ENCODE results near the gene ADAM12.

Gene ADAM12

DNA sequence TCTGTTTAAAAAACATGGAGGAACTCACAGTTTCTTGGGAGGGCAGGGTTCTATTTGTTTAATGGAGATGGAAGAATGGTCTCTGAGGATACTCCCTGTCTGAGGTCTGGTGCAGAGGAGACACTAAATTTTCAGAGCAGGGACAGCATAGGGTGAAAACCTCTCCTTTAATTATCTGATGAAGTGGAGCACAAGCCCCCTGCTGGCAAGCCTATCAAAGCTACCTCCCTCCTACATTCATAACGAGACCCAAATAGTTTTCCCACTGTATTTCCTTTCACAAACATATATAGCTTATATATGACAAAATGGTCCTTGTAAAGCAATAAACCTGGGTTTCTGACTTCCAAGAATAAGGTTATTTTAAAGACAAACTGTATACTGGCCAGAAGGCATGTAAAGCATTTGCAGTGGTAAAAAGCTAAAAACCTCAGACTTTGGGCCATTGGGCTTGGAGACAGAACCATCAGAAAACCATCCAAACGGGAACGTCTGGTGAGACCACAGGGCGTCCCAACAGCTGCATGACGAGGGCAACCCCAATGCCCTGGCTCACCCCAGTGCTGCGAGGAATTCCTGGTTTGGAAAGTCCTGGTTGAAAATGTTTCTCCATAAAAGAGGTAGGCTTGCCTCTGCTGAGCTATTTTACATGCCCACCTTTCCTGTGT lies 290.6 kb downstream of the ADAM12 start:
- Histone ChIP-seq H3K36me3 (ENCODE audit: control insufficient read depth, low read length) (no peaks in the 10 kb centered on the region), H3K4me1 (ENCODE audit: control insufficient read depth, low read length) (no peaks in the 10 kb centered on the region), H3K27me3 (ENCODE audit: control insufficient read depth, low read length) (no peaks in the 10 kb centered on the region), H3K4me2 (ENCODE audit: low read length) (no peak overlapping the region), H3K79me2 (ENCODE audit: control insufficient read depth, low read length) (no peaks in the 10 kb centered on the region), H3K27ac (ENCODE audit: low read depth, low read length) (no peak overlapping the region), H3K4me3 (ENCODE audit: low read length) (no peak overlapping the region), H4K20me1 (ENCODE audit: control insufficient read depth, insufficient read depth, low read depth, low read length) (no peaks in the 10 kb centered on the region), H3F3A (ENCODE audit: control insufficient read depth, insufficient read depth) (no peaks in the 10 kb centered on the region), H3K9me2 (replicated peaks; ENCODE audit: control insufficient read depth, low read length) (no peaks in the 10 kb centered on the region), H3K9me3 (ENCODE audit: control insufficient read depth, insufficient read depth, low read length) (no peaks in the 10 kb centered on the region)
- TF ChIP-seq, protein P1, sequence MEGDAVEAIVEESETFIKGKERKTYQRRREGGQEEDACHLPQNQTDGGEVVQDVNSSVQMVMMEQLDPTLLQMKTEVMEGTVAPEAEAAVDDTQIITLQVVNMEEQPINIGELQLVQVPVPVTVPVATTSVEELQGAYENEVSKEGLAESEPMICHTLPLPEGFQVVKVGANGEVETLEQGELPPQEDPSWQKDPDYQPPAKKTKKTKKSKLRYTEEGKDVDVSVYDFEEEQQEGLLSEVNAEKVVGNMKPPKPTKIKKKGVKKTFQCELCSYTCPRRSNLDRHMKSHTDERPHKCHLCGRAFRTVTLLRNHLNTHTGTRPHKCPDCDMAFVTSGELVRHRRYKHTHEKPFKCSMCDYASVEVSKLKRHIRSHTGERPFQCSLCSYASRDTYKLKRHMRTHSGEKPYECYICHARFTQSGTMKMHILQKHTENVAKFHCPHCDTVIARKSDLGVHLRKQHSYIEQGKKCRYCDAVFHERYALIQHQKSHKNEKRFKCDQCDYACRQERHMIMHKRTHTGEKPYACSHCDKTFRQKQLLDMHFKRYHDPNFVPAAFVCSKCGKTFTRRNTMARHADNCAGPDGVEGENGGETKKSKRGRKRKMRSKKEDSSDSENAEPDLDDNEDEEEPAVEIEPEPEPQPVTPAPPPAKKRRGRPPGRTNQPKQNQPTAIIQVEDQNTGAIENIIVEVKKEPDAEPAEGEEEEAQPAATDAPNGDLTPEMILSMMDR (IDR thresholded peaks at IDR 0.05; ENCODE audit: low read depth, low read length, poor library complexity, severe bottlenecking), result peak; percentile 31
- no peak for TF ChIP-seq EZH2phosphoT487 (IDR thresholded peaks at IDR 0.05; ENCODE audit: borderline replicate concordance, low read length)

DNA sequence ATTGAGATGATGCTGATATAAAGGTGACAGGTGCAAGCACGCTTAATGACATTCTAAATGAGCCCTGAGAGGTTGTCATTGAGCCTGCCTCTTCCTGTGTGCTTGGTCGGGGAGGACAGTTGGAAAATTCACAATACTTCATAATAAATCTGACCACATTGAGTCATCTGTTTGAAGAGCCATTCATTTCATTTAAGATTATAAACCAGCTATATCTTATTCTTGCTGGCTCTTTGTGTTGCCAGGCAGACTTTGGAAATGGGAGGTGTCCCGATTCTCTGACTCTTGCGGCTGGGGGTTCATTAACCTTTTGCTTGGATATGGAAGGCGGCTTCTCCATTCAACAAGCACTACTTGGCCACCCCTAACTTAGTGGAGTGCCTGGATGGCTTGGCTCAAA lies 293.7 kb downstream of the ADAM12 start:
- H3K4me2 ChIP-seq (ENCODE audit: low read length), result no peak overlapping the region
- TF ChIP-seq, protein P1 (IDR thresholded peaks at IDR 0.05; ENCODE audit: low read depth, low read length, poor library complexity, severe bottlenecking), result no peak
- TF ChIP-seq EZH2phosphoT487 (IDR thresholded peaks at IDR 0.05; ENCODE audit: borderline replicate concordance, low read length), result no peak
- no peaks in the 10 kb centered on the region for H3F3A ChIP-seq (ENCODE audit: control insufficient read depth, insufficient read depth)
- H3K27me3 ChIP-seq (ENCODE audit: control insufficient read depth, low read length), result no peaks in the 10 kb centered on the region
- H3K27ac ChIP-seq (ENCODE audit: low read depth, low read length), result no peak overlapping the region
- no peaks in the 10 kb centered on the region for H3K4me1 ChIP-seq (ENCODE audit: control insufficient read depth, low read length)
- no peaks in the 10 kb centered on the region for H3K9me3 ChIP-seq (ENCODE audit: control insufficient read depth, insufficient read depth, low read length)
- H3K4me3 ChIP-seq (ENCODE audit: low read length), result no peak overlapping the region
- no peaks in the 10 kb centered on the region for H3K36me3 ChIP-seq (ENCODE audit: control insufficient read depth, low read length)
- H3K9me2 ChIP-seq (replicated peaks; ENCODE audit: control insufficient read depth, low read length), result no peaks in the 10 kb centered on the region
- H3K79me2 ChIP-seq (ENCODE audit: control insufficient read depth, low read length), result no peaks in the 10 kb centered on the region
- H4K20me1 ChIP-seq (ENCODE audit: control insufficient read depth, insufficient read depth, low read depth, low read length), result no peaks in the 10 kb centered on the region

DNA sequence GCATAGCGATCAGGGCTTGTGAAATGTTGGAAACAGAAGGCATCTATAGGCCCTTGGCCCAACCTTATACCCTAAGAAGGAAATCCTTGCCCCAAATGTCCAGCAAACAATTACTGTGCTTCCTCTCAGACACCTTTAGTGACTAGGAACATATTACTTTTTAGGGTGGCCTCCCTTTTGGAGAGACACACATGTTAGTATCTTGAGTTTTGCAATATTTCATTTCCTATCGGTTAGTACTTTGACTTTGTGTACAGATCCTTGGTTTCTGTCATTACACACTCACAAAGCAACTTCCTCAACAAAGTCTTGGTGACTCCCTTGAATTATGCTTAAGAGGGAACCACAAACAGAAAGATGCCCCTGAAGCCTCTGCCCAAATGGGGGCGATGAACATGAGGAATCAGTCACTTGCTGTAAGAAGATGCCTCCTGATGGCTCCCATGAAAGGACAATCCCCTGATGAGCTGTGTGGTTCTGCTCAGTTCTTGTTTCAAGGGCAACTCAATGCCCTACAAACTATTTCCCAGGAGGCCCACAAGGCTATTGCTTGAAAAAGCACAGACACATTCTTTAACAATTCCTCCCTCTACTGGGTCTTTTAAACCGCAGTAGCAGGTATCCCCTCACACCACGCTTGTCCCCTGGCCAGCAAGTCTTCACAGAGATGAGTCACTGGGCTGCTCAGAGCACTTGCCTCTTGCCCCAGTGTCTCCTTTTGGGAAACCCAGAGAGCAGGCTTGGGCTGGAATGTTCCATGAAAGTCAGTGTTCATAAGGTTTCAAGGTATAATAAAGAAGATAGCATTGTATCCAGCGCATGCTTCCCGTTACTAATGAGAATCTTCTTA lies 295.7 kb downstream of the ADAM12 start:
- Histone ChIP-seq H3K27me3 (ENCODE audit: control insufficient read depth, low read length) (no peaks in the 10 kb centered on the region), H3K4me2 (ENCODE audit: low read length) (no peak overlapping the region), H3K27ac (ENCODE audit: low read depth, low read length) (no peak overlapping the region)

More for the DNA sequence above, 295.7 kb downstream of the ADAM12 start:
- H3K9me2 ChIP-seq (replicated peaks; ENCODE audit: control insufficient read depth, low read length), result no peaks in the 10 kb centered on the region
- H3F3A ChIP-seq (ENCODE audit: control insufficient read depth, insufficient read depth), result no peaks in the 10 kb centered on the region
- no peaks in the 10 kb centered on the region for H4K20me1 ChIP-seq (ENCODE audit: control insufficient read depth, insufficient read depth, low read depth, low read length)
- H3K79me2 ChIP-seq (ENCODE audit: control insufficient read depth, low read length), result no peaks in the 10 kb centered on the region
- no peaks in the 10 kb centered on the region for H3K4me1 ChIP-seq (ENCODE audit: control insufficient read depth, low read length)
- H3K4me3 ChIP-seq (ENCODE audit: low read length), result no peak overlapping the region
- H3K9me3 ChIP-seq (ENCODE audit: control insufficient read depth, insufficient read depth, low read length), result no peaks in the 10 kb centered on the region
- no peaks in the 10 kb centered on the region for H3K36me3 ChIP-seq (ENCODE audit: control insufficient read depth, low read length)
- no peak for TF ChIP-seq EZH2phosphoT487 (IDR thresholded peaks at IDR 0.05; ENCODE audit: borderline replicate concordance, low read length)
- TF ChIP-seq, protein P1 (IDR thresholded peaks at IDR 0.05; ENCODE audit: low read depth, low read length, poor library complexity, severe bottlenecking), result no peak

Measured in DOHH2 (cell line).